ENCODE data around the gene LARP4B.

Gene LARP4B

GRCh38 chr10:972763-973162 is 41.3 kb upstream of the LARP4B start:
- no peak for TF ChIP-seq CTCF (IDR thresholded peaks at IDR 0.05; ENCODE audit: low read depth, low read length)
- no peak overlapping the region for H3K4me3 ChIP-seq (replicated peaks in 1 of 2; ENCODE audit: low read depth in 2 of 2, low read length in 2 of 2)
- no peak for DNase-seq (ENCODE audit: low read depth in 2 of 2)

GRCh38 chr10:971613-972012 is 40.1 kb upstream of the LARP4B start:
- DNase-seq (ENCODE audit: low read depth in 2 of 2): no peak
- TF ChIP-seq CTCF (IDR thresholded peaks at IDR 0.05; ENCODE audit: low read depth, low read length): no peak
- H3K4me3 ChIP-seq (replicated peaks in 1 of 2; ENCODE audit: low read depth in 2 of 2, low read length in 2 of 2): no peak overlapping the region

GRCh38 chr10:971150-971542 is 39.6 kb upstream of the LARP4B start:
- TF ChIP-seq CTCF (IDR thresholded peaks at IDR 0.05; ENCODE audit: low read depth, low read length): no peak
- DNase-seq (ENCODE audit: low read depth in 2 of 2): peak; percentile 21 to 47
- no peak overlapping the region for H3K4me3 ChIP-seq (replicated peaks in 1 of 2; ENCODE audit: low read depth in 2 of 2, low read length in 2 of 2)

DNA sequence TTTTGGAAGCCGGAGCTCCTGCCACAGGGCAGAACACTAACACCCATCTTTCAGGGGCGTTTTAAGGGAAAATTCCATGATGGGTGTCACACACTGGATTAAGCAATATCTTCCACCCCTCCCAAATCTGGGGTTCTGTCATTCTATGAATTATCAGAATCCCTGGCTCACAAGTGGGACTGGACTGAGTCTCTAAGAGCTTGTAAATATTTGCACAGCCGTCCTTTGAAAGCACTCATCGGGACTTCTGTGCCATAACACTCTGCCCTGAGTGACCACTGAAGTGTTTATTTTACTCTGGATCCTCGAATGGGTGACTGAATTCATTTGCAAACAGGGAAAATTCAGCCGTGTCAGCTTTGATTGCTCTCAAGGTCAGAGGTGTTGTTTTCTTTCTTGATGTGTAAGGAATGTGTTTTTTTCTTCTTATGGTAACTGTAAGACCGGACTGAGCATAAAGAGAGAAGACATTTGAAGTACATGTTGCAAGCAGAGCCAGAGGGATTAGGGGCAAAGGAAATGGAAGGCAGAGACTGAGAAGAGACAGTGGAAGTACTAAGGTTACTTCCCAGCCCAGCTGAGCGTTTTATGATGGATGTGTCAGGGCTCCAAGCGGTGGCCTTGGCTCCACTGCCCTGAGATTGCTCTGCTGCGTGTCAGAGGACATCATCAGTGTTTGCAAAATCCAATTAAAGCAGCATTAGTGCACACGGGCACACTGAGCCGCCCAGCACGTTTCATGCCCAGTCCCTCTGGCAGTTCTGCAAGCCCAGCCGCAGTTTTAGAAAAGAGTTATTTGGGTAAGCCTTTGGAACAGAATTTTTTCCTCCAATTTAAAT is 39.0 kb upstream of the LARP4B start:
- TF ChIP-seq CTCF (IDR thresholded peaks at IDR 0.05; ENCODE audit: low read depth, low read length): no peak
- peak in 1 of 2 donors; percentile 8 for DNase-seq (ENCODE audit: low read depth in 2 of 2)
- H3K4me3 ChIP-seq (replicated peaks in 1 of 2; ENCODE audit: low read depth in 2 of 2, low read length in 2 of 2): no peak overlapping the region

DNA sequence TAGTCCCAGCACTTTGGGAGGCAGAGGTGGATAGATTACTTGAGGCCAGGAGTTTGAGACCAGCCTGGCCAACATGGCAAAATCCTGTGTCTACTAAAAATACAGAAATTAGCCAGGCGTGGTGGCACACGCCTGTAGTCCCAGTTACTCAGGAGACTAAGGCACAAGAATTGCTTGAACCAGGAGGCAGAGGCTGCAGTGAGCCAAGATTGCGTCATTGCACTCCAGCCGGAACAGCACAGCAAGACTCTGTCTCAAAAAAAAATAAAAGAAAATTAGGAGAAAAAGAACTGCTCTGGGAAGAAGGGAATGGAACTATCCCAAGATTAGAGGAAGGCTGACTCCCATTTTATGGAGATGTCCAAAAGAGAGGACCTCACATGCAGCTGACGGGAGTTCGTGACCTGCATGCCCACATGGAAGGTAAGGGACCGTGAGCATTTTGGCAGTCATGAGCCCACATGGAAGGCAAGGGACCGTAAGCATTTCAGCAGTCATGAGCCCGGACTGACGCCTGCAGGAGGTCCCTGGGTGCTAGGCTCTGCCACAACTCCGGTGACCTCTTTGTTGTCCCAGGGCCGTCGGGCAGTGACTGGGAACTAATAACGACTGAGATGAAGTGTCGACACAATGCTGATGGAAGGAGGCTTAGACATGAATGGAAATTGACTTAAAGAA is 38.1 kb upstream of the LARP4B start:
- H3K4me3 ChIP-seq (replicated peaks in 1 of 2; ENCODE audit: low read depth in 2 of 2, low read length in 2 of 2): no peak overlapping the region
- no peak for DNase-seq (ENCODE audit: low read depth in 2 of 2)
- TF ChIP-seq CTCF (IDR thresholded peaks at IDR 0.05; ENCODE audit: low read depth, low read length): no peak

DNA sequence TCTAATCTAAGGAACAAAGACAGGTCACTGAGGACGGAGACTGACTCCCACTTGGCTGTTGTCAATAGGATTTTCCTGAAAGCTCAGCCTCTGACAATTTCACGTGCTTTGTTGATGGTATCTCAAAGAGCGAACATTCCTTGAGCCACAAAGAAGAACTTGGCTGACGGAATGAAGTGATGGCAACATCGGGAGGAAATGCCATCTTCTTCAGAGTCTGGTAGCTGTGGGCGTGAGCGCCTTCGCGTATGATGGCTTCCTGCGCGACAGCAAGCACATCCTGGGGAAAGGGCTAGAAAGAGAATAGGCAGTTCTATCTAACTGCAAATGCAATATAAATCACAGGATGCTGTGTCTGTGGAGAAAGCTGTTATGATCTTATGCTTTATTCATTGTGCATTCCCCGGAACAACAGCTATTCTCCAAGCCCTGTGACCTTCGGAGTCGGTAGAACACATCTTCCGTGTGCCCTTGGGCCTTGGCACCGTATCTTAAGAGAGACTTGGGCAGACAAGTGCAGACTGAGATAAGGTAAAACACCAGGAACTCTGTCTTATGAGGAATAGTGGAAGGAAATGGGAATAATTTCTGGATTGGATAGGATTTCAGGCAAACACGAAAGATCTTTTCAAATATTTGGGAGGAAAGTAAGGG is 37.2 kb upstream of the LARP4B start:
- H3K4me3 ChIP-seq (replicated peaks in 1 of 2; ENCODE audit: low read depth in 2 of 2, low read length in 2 of 2): no peak overlapping the region
- no peak for TF ChIP-seq CTCF (IDR thresholded peaks at IDR 0.05; ENCODE audit: low read depth, low read length)
- peak; percentile 15 to 26 for DNase-seq (ENCODE audit: low read depth in 2 of 2)

All from cardiac fibroblast (primary cell).